Measurements from ENCODE around the gene SOST. TPM values are rescaled to one million over a fixed set of nuclear protein-coding genes. Genes with fewer than 3 reads are reported as not detected.

SOST gene
- total and polyA plus RNA-seq, 2 donors from 2014 or later = 0.09 to 15.1 TPM

- FAIRE-seq = no peak
Observed at GRCh38 chr17:43728081-43728480, 30.5 kb downstream of the SOST start.

GRCh38 chr17:43723697-43724359 is 34.8 kb downstream of the SOST start:
- DNase-seq = peak in 1 of 5 donors; percentile 84
- no peak for FAIRE-seq
- no peaks in the 10 kb centered on the region for H3K9me3 ChIP-seq (ENCODE audit: control insufficient read depth in 2 of 3, insufficient read depth in 1 of 3, low read length in 3 of 3)
- intact Hi-C loops (cut with DNase I) = no loop called here
- H3K27ac ChIP-seq (ENCODE audit: low read depth in 2 of 2, low read length in 2 of 2) = no peak overlapping the region
- no peaks in the 10 kb centered on the region for H3K27me3 ChIP-seq (ENCODE audit: control insufficient read depth, insufficient read depth, low read length)
- no peak overlapping the region for H3K4me3 ChIP-seq (ENCODE audit: low read length in 3 of 3)
- no peak overlapping the region for H3K9ac ChIP-seq (ENCODE audit: low read length in 3 of 3)
- no peak for TF ChIP-seq CTCF (IDR thresholded peaks at IDR 0.05; ENCODE audit: borderline replicate concordance, extremely low read depth, insufficient read depth)
- H3K36me3 ChIP-seq (ENCODE audit: control insufficient read depth in 2 of 3, insufficient read depth in 3 of 3, low read length in 3 of 3) = no peaks in the 10 kb centered on the region
- H3K4me1 ChIP-seq (ENCODE audit: control insufficient read depth in 2 of 3, insufficient read depth in 2 of 3, low read depth in 1 of 3, low read length in 3 of 3) = peaks cover 0 to 3% (median 2%) of the 10 kb centered on the region in 3 donors

More at GRCh38 chr17:43728081-43728480, 30.5 kb downstream of the SOST start:
- H3K9ac ChIP-seq (ENCODE audit: low read length in 3 of 3) = no peak overlapping the region
- TF ChIP-seq CTCF (IDR thresholded peaks at IDR 0.05; ENCODE audit: borderline replicate concordance, extremely low read depth, insufficient read depth) = no peak
- no peaks in the 10 kb centered on the region for H3K27me3 ChIP-seq (ENCODE audit: control insufficient read depth, insufficient read depth, low read length)
- H3K36me3 ChIP-seq (ENCODE audit: control insufficient read depth in 2 of 3, insufficient read depth in 3 of 3, low read length in 3 of 3) = no peaks in the 10 kb centered on the region
- no peaks in the 10 kb centered on the region for H3K9me3 ChIP-seq (ENCODE audit: control insufficient read depth in 2 of 3, insufficient read depth in 1 of 3, low read length in 3 of 3)
- no peak overlapping the region for H3K4me3 ChIP-seq (ENCODE audit: low read length in 3 of 3)
- no peaks in the 10 kb centered on the region for H3K4me1 ChIP-seq (ENCODE audit: control insufficient read depth in 2 of 3, insufficient read depth in 2 of 3, low read depth in 1 of 3, low read length in 3 of 3)
- no peak overlapping the region for H3K27ac ChIP-seq (ENCODE audit: low read depth in 2 of 2, low read length in 2 of 2)
- no peak for DNase-seq
- intact Hi-C loops (cut with DNase I) = no loop called here

GRCh38 chr17:43722870-43723665 is 35.5 kb downstream of the SOST start:
- no peak overlapping the region for H3K4me3 ChIP-seq (ENCODE audit: low read length in 3 of 3)
- H3K27me3 ChIP-seq (ENCODE audit: control insufficient read depth, insufficient read depth, low read length) = no peaks in the 10 kb centered on the region
- TF ChIP-seq CTCF (IDR thresholded peaks at IDR 0.05; ENCODE audit: borderline replicate concordance, extremely low read depth, insufficient read depth) = no peak
- intact Hi-C loops (cut with DNase I) = no loop called here
- FAIRE-seq (no peak), DNase-seq (peak in 1 of 5 donors; percentile 54)
- H3K27ac ChIP-seq (ENCODE audit: low read depth in 2 of 2, low read length in 2 of 2) = no peak overlapping the region
- no peaks in the 10 kb centered on the region for H3K36me3 ChIP-seq (ENCODE audit: control insufficient read depth in 2 of 3, insufficient read depth in 3 of 3, low read length in 3 of 3)
- H3K9ac ChIP-seq (ENCODE audit: low read length in 3 of 3) = no peak overlapping the region
- no peaks in the 10 kb centered on the region for H3K9me3 ChIP-seq (ENCODE audit: control insufficient read depth in 2 of 3, insufficient read depth in 1 of 3, low read length in 3 of 3)
- H3K4me1 ChIP-seq (ENCODE audit: control insufficient read depth in 2 of 3, insufficient read depth in 2 of 3, low read depth in 1 of 3, low read length in 3 of 3) = peaks cover 0 to 3% (median 2%) of the 10 kb centered on the region in 3 donors

Measured in kidney (tissue), 14 donors.